OCI-M2 (cell line): ENCODE results near the gene TAF9.
"Not testable (repeated sequence)": the region's sequence is repeated elsewhere in the genome, so short reads cannot be mapped to it uniquely, and the experiment has no call there.

Experiments used
- DNase-seq: peaks from one replicate; lab custom pipeline; 2025; ENCODE audit not compliant: unreplicated experiment; lab: John Stamatoyannopoulos, UW

TAF9 gene, protein sequence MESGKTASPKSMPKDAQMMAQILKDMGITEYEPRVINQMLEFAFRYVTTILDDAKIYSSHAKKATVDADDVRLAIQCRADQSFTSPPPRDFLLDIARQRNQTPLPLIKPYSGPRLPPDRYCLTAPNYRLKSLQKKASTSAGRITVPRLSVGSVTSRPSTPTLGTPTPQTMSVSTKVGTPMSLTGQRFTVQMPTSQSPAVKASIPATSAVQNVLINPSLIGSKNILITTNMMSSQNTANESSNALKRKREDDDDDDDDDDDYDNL

DNA sequence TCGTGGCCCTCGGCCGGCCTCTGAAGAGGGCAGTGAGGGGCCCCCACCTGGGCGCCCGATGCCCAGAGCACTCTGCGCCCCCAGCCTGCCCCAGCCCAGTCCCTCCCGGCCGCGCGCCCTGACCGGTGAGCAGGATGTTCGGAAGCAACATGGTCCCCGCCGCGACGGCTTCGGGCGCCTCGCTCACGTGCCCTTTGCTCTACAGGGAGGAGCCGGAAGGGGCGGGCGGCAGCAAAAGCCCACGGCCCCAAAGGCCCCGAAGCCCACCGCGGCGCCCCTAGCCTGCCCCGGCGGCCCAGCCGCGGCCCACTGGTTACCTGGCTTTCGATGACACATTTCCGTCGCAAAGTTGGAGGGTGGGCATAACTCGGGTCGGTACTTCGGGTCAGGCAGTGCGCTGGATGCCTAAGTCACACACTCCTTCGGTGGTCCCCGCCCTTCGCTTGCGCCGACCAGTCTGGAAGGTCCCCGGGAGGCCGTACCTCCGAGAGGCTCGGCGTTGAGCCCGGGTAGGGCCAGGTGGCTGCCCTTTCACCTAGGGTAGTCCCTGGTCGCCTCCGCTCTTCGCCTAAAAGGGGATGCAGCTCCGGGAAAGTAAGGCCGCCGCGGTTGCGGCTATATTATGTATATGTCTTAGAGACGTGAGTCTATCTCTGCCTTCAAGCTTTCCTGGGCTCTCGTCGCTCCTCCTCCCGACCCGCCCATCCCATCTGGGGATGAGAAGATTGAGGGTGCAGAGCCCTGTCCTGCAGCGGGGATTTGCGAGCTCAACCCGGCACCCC, at the start of gene TAF9, which contains the start of the genes AK6 and RAD17:
Gene TAF9 (minus strand): TSS at position 181 of the 782 bp plus-strand sequence. CDS start 3,783 bp downstream, outside the sequence.
Gene AK6 (minus strand): TSS at position 181 of the 782 bp plus-strand sequence. CDS start 30 bp downstream, at position 151.
Gene RAD17 (plus strand): TSS at position 479 of the 782 bp plus-strand sequence. CDS start 2,391 bp downstream, outside the sequence.
- DNase-seq = peak; percentile 70

DNA sequence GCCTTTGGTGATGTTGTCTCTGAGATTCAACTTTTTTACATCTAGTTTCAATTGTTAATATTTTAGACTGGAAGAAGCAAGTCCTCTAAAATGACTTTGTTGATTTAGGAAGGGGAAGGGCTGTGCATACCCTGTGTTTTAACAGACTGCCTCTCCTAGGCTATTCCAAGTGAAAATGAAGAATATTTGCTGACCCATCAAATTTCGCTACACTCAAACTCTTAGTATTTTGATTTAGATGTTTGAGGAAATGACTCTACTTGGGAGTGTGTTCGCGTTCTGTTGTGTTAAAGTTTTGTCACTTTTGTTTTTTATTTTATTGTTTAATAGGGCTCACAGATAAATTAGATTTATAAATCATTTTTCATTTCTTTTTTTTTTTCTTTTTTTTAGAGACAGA, 49.2 kb upstream of the TAF9 start:
- no peak for DNase-seq

DNA sequence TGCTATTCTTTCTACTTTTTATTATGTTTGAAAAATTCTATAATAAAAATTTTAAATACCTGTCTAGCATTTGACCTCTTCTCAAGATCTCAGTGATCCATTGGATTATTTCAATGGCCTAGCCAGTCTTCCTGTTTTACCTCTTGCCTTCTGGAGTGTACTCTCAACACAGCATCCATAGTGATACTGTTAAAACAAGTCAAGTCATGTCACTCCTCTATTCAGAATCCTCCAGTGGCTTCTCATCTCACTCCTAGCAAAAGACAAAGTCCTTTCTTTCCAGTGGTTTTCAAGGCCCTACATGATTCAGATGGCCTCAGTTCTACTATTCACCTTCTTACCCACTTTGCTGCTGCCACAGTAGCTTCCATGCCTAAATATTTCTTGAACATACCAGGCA, 47.4 kb upstream of the TAF9 start:
- DNase-seq = no peak

DNA sequence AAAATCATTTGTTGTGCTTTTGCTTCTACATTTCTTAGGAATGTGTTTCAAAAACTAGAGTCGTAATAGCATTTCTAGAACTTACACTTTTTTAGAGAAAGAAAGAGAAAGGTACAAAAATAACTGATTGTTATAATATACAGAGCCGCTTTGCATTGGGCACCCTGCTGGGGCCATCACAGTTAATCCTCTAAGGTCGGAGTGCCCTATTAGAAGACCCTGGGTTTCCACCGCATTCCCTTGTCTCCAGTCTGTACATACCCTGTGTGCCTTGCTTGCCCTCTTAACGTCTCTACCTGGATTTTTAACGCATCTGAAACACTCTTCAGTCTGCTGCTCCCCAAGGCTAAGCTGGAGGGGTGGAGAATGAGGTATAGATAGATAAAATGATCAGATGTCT, 46.9 kb upstream of the TAF9 start:
- no peak for DNase-seq

DNA sequence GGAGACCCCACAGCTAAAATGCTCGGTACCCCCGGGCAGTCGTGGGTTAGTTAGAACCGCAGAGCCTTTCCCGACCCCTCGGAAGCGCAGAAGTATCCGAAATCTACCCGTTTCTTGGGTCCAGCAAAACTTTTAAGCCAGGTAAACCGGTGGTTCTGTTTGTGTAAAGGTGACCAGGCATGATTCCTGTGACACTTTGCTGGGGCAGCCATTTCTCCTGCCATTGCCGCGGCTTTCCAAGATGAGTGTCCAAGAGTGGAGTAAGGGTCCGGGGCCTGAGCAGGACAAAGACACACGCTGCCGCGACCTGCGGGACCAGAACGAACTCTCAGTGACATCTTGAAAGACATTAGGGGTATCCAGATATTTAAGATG, 46.3 kb upstream of the TAF9 start:
- DNase-seq = no peak

DNA sequence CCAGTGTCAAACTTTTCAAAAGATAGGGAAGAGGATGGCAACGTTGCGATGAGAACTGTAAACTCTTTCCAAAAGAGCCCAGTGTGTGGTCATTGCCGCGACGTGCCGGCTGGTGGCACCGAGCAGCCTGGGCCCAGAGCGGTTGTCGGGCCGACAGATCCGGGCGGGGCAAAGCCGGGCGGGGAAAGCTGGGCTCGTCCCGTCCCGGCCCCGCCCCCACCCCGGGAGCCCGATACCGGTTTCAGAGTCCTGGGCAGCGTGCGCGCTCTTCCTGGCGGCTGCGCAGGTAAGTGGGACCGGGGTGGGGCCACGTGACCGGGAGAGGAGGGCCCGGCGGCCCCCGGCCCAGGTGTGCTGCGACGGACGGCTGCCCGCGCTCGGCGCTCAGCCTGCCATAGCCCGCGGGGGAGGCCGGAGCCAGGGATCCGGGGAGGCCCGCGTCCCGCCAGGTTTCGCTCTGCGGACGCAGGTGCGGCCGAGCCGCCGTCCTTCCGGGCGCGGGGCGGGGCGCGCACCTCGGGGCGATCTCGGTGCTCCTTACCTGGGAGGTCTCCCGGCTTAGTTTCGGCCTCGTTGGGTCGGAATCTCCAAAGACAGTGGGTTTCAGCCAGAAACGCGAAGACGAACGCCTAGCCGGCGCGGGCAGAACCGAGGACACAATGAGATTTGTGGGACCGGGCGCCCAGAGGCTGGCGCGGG, 45.7 kb upstream of the TAF9 start, which contains the start of gene MARVELD2:
Gene MARVELD2 (plus strand): TSS at position 232 of the 699 bp plus-strand sequence. CDS start 4,270 bp downstream, outside the sequence.
- no peak for DNase-seq

DNA sequence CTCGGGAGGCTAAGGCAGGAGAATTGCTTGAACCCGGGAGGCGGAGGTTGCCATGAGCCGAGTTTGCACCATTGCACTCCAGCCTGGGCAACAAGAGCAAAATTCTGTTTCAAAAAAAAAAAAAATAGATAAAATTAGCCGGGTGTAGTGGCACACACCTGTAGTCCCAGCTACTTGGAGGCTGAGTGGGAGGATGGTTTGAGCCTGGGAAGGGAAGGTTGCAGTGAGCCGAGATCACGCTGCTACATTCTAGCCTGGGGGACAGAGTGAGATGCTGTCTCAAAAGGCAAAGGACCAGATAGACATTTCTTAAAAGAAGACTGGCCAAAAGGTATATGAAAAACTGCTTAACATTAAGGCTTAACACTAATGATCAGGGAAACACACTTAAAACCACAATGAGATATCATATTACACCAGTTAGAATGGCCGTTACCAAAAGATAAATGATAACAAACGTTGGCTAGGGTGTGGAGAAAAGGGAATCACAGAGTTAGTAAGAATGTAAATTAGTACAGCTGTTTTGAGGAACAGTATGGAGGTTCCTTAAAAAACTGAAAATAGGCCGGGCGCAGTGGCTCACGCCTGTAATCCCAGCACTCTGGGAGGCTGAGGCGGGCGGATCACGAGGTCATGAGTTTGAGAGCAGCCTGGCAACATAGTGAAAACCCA, 35.5 kb upstream of the TAF9 start:
- no peak for DNase-seq

DNA sequence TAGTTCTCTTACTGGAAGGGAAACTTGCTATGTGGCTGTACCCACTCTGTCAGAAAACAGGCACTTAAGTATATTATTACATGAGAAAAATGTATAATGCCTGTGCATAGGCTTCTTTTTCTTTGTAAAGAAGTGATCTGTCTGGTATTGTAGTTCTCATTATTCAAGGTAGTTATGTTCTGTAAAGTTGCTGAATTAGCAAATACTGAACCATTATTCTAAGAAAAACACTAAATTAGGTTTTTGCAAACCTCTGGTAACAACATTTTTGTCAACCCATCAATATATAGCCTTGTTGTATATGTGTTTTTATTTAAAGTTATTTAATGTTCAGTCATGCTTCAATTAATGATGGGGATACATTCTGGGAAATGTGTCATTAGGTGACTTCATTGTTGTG, 9.1 kb upstream of the TAF9 start:
- DNase-seq = no peak

DNA sequence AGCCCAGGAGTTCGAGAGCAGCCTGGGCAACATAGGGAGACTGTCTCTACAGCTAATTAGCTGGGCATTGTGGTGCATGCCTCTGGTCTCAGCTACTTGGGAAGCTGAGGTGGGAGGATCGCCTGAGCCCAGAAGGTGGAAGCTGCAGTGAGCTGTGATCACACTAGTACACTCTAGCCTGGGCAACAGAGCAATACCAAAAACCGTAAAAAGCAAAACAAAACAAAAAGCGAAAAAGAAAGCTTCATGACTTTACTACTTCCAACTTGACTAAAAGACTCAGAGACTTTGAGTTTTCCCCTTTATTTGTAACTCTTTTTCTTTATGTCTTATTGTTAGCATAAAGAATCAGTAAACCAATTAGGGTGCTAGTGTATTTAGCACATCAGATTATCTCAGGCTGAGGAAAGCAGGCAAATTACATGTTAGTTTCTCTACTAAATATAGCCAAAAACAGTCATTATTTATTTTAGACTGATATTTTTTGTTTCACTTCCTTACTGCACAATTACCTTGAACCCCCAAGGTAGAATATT, 5.7 kb upstream of the TAF9 start:
- DNase-seq = no peak

DNA sequence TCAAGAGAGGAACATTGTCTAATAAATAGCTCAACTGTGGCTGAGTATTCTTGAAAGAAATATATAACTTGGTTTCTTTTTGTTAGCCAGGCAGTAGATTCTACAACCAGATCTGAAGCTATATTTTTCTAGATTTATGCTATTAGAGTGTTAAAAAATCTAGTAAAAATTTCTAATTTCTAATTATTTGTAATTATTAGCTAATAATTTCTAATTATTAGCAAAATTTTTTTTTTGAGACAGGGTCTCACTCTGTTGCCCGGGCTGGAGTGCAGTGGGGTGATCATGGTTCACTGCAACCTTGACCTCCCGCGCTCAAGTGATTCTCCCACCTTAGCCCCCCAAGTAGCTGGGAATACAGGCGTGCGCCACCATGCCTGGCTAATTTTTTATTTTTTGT, 3.1 kb upstream of the TAF9 start:
- DNase-seq = no peak

DNA sequence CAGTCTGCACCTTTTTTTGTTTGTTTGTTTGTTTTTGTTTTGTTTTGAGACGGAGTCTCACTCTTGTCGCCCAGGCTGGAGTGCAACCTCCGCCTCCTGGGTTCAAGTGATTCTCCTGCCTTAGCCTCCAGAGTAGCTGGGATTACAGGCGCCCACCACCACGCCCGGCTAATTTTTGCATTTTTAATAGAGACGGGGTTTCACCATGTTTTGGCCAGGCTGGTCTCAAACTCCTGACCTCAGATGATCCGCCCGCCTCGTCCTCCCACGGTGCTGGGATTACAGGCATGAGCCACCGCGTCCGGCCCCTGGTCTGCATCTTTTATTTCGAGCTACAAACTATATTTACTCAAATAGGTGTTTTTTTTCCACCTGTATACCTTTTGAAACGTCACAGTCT, 1.0 kb upstream of the TAF9 start:
- not testable (repeated sequence) for DNase-seq

DNA sequence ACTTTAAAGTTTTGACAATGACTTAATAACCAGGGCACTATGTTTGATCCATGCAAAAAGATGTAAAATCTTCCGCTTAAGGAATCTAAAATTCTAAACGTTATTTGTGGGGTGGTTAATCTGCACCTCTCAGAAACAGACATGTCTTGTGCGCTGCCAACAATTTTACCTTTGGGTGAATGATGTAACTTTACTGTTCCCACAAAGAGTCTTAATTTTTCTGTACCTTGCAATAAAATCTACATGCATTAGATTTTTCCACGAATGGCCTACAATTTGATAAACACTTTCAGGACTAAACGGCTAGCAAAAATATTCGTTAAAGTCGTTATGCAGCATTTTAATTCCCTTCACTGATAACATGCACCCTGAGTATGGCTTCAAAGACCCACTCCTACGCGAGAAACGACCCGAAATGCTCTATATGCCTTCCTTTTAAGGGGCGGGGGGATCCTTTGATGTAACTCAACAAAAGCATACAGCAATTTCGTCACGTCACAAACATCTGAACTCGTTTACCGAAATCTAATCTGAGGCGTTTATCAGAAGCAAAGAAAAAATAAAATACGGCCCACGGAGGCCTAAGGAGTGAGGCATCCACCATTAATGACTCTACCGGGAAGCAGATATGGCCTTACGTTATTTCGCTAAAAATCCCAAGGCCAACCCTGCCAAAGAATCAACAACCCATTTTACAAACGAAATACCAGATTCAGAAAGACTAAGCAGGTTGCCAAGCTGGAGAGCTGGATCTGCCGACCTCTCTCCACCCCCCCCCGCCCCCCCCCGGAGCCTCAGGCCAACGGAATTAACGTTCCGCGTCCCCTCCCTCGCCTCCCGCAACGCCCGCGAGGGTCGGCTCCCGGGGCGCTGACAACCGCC, 621 bp downstream of the TAF9 start:
- no peak for DNase-seq

DNA sequence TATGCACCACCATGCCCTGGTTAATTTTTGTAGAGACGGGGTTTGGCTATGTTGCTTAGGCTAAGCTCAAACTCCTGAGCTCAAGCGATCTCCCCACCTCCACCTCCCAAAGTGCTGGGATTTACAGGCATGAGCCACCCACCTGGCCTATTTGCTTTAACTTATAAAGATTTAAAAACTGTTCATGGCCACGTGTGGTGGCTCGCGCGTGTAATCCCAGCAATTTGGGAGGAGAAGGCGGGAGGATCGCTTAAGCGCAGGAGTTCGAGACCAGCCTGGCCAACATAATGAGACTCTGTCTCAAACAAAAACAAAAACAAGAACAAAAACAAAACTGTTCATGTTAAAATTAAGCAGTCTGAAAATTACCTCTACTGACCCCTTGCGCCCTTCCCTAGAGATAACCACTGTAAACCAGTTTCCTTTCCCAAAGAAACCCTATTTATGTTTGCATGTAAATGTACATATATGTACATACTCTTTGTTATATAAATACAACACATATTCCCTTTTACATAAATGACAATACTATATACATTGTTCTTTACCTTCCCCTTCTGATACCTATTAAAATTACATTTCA, 1.5 kb downstream of the TAF9 start:
- no peak for DNase-seq

DNA sequence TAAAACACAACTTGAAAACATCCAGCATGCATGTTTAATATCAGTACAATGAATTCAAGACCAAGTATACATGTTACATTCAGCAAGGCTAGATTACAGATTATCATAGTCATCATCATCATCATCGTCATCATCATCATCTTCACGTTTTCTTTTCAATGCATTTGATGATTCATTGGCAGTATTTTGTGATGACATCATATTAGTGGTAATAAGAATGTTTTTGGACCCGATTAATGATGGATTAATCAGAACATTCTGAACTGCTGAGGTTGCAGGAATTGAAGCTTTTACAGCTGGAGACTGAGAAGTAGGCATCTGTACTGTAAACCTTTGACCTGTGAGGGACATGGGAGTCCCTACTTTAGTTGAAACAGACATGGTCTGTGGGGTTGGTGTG, 4.5 kb downstream of the TAF9 start:
- DNase-seq = no peak

DNA sequence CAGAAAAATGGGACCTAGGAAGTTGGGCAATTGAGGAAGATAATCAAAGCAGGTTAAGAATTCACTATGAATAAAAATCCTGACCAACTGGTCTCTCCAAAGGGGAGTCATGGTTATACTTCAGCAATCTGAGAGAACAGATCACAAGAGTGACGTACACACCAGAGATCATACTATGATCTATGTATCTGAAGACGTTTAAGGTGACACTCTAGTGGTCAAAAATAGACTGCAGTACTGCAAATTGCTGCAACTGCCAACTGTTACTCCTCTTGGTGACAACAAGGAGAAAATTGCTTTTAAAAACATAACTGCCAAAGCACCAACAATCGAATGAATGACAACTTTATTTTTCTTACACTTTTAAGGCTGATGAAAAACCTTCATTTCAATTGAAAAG, 4.9 kb downstream of the TAF9 start:
- no peak for DNase-seq

DNA sequence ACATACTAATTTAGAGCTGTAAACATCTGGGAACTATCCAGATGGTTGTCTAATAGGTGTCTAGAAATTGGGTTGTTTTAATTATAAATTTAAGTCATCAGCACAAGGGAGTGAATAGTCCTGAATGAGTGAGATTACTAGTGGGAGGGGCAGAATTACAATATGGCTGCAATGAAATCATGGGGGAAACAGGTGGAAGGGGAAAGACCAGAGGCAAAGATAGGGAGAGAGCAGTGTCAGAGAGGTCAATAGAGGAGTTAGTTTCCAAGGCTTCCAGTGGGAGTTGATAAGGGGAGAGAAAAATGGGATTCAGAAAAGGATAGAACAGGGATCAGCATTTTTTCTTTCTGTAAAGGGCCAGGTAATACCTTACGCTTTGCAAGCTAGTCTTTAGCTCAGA, 8.9 kb downstream of the TAF9 start:
- DNase-seq = no peak

DNA sequence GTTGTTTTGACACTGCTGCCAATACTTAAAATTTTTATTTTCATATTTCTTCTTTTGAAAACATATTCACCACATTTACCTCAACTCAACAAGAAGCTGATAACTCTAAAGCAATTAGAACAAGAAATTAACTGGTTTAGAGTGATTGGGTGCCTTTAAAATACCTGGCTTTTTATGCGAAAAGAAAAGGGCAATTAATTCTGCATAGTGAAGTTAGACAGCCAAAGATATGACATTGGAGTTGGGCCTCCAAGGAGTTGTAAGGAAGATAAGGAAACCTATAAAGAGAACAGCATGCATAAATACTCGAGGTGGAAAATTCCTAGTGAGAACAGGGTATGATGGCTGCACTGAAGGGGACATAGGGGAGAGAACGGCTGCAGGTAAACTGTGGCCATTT, 9.6 kb downstream of the TAF9 start:
- DNase-seq = no peak

DNA sequence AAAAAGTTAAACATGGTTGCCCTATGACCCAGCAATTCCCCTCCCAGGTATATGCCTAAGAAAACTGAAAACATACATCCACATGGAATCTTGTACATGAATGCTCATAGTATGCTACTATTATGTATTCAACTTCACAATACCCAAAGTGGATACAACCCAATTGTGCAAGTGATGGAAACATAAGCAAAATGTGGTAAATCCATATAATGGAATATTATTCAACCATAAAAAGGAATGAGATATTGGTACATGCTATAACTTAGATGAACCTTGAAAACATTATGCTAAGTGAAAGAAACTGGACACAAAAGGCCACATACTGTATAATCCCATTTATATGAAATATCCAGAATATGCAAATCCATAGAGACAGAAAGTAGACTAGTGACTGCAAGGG, 18.7 kb downstream of the TAF9 start:
- DNase-seq = no peak

DNA sequence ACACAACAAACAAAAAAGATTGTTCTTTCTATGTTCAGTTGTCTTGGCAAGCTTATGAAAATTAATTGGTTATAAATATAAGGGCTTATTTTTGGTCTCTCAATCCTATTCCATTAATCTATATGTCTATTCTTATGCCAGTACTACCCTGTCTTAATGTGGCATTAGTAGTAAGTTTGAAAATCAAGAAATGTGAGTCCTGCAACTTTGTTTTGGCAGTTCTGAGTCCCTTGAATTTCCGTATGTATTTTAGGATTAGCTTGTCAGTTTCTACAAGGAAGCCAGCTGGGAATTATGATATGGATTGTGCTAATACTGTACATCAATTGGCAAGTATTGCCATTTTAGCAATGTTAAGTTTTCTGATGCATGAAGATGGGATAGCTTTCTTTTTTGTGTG, 26.2 kb downstream of the TAF9 start:
- DNase-seq = no peak
